GM18868 (cell line): Measurements from ENCODE around the gene PRDM16.
"Not testable (repeated sequence)": the region's sequence is repeated elsewhere in the genome, so short reads cannot be mapped to it uniquely, and the experiment has no call there.

Experiments
- ATAC-seq: cut with Tn5 transposase; IDR thresholded peaks from one replicate; pipeline ENCODE4 v1.9.1; 2021; ENCODE audit warnings: mild to moderate bottlenecking, moderate library complexity; ENCODE audit not compliant: unreplicated experiment

PRDM16 gene

GRCh38 chr1:3270403-3271245, 201.6 kb downstream of the PRDM16 start:
- ATAC-seq, result no peak

GRCh38 chr1:3271866-3272265, 202.9 kb downstream of the PRDM16 start:
- no peak for ATAC-seq

- no peak for ATAC-seq
Observed at GRCh38 chr1:3272321-3273045, 203.5 kb downstream of the PRDM16 start.

GRCh38 chr1:3273447-3273846, 204.4 kb downstream of the PRDM16 start:
- ATAC-seq, result no peak

- ATAC-seq, result no peak
Observed at GRCh38 chr1:3274972-3275371, 206.0 kb downstream of the PRDM16 start.

GRCh38 chr1:3275471-3276340, 206.7 kb downstream of the PRDM16 start:
- no peak for ATAC-seq

- ATAC-seq, result no peak
Observed at GRCh38 chr1:3276341-3276800, 207.4 kb downstream of the PRDM16 start.

GRCh38 chr1:3277011-3277471, 208.0 kb downstream of the PRDM16 start:
- no peak for ATAC-seq

GRCh38 chr1:3277623-3278022, 208.6 kb downstream of the PRDM16 start:
- no peak for ATAC-seq

GRCh38 chr1:3278416-3279181, 209.6 kb downstream of the PRDM16 start:
- no peak for ATAC-seq

GRCh38 chr1:3279182-3279470, 210.1 kb downstream of the PRDM16 start:
- ATAC-seq, result no peak

- no peak for ATAC-seq
Observed at GRCh38 chr1:3281735-3282134, 212.7 kb downstream of the PRDM16 start.

- no peak for ATAC-seq
Observed at GRCh38 chr1:3282186-3282585, 213.2 kb downstream of the PRDM16 start.

- ATAC-seq, result no peak
Observed at GRCh38 chr1:3282656-3283430, 213.8 kb downstream of the PRDM16 start.

- ATAC-seq, result no peak
Observed at GRCh38 chr1:3283849-3284248, 214.8 kb downstream of the PRDM16 start.

- no peak for ATAC-seq
Observed at GRCh38 chr1:3284691-3285090, 215.7 kb downstream of the PRDM16 start.

GRCh38 chr1:3285106-3285740, 216.2 kb downstream of the PRDM16 start:
- no peak for ATAC-seq

- not testable (repeated sequence) for ATAC-seq
Observed at GRCh38 chr1:3287095-3287494, 218.1 kb downstream of the PRDM16 start.

GRCh38 chr1:3287656-3288160, 218.7 kb downstream of the PRDM16 start:
- no peak for ATAC-seq
